IMR-90 (cell line): ENCODE data around the gene MNAT1. TPM values are rescaled to one million over a fixed set of nuclear protein-coding genes. Genes with fewer than 3 reads are reported as not detected.

Experiments used
- ATAC-seq: fragments of 200-7000 bp; cut with Tn5 transposase; 2 replicates; pipeline ENCODE4 v1.9.1; 2020; ENCODE audit warnings: low read depth, mild to moderate bottlenecking, moderate library complexity
- BruUV-seq: library from RNA; stranded (reverse); fragments of 400-500 nt; replicated peaks from 2 replicates; lab custom pipeline; 2021; lab: Mats Ljungman, UMichigan
- CTCF ChIA-PET: fragments of 300-600 bp; formaldehyde crosslinking; extraction: SDS; loops from one replicate; lab custom pipeline; 2021; ENCODE audit warnings: antibody characterized with exemption; lab: Yijun Ruan, JAX
- POLR2A ChIA-PET: fragments of 300-600 bp; sonication (Branson Sonifier 250); formaldehyde crosslinking; loops from one replicate; lab custom pipeline; 2022; ENCODE audit warnings: antibody characterized with exemption; ENCODE audit not compliant: unreplicated experiment; lab: Charles Lee
- DNase-seq: peaks from one replicate; pipeline ENCODE4 v3.0.0; 2013
- H2AFZ ChIP-seq: replicated peaks from 2 replicates; pipeline ENCODE3; 2013; ENCODE audit warnings: low read length, mild to moderate bottlenecking; ENCODE audit not compliant: poor library complexity
- H2AK5ac ChIP-seq: 2 replicates; pipeline ENCODE4 v1.6.1; 2013; ENCODE audit warnings: low read depth, low read length, inconsistent platforms
- H2AK9ac ChIP-seq: replicated peaks from 2 replicates; pipeline ENCODE3; 2013; ENCODE audit warnings: mild to moderate bottlenecking, low read depth, low read length, moderate library complexity; ENCODE audit not compliant: poor library complexity
- H2BK120ac ChIP-seq: 2 replicates; pipeline ENCODE4 v1.6.1; 2013; ENCODE audit warnings: low read depth, low read length, inconsistent platforms
- H2BK15ac ChIP-seq: 3 replicates; pipeline ENCODE4 v1.6.1; 2013; ENCODE audit warnings: low read depth, low read length, inconsistent platforms
- H2BK20ac ChIP-seq: 2 replicates; pipeline ENCODE4 v1.6.1; 2013; ENCODE audit warnings: low read depth, mild to moderate bottlenecking, inconsistent platforms, low read length, moderate library complexity
- H2BK5ac ChIP-seq: 2 replicates; pipeline ENCODE4 v1.6.1; 2013; ENCODE audit warnings: mild to moderate bottlenecking, low read depth, low read length, inconsistent platforms; ENCODE audit not compliant: poor library complexity, severe bottlenecking
- H3K14ac ChIP-seq: replicated peaks from 2 replicates; pipeline ENCODE4 v1.6.1; 2013; ENCODE audit warnings: low read depth, low read length, inconsistent platforms
- H3K18ac ChIP-seq: 2 replicates; pipeline ENCODE4 v1.6.1; 2013; ENCODE audit warnings: low read depth, low read length, control low read depth
- H3K23ac ChIP-seq: 2 replicates; pipeline ENCODE4 v1.6.1; 2013; ENCODE audit warnings: low read depth, low read length, inconsistent platforms
- H3K27ac ChIP-seq: 2 replicates; pipeline ENCODE4 v1.5.1; 2013; ENCODE audit warnings: mild to moderate bottlenecking, control low read depth, low read length; ENCODE audit not compliant: insufficient read depth
- H3K27me3 ChIP-seq: 2 replicates; pipeline ENCODE4 v1.6.1; 2013; ENCODE audit warnings: low read length; ENCODE audit not compliant: control insufficient read depth, insufficient read depth
- H3K36me3 ChIP-seq: 2 replicates; pipeline ENCODE4 v1.6.1; 2013; ENCODE audit warnings: low read length, mixed read lengths; ENCODE audit not compliant: control insufficient read depth, insufficient read depth
- H3K4ac ChIP-seq: 2 replicates; pipeline ENCODE4 v1.6.1; 2013; ENCODE audit warnings: low read depth, low read length, inconsistent platforms
- H3K4me1 ChIP-seq: 2 replicates; pipeline ENCODE4 v1.6.1; 2013; ENCODE audit warnings: low read length, mixed read lengths; ENCODE audit not compliant: control insufficient read depth, insufficient read depth
- H3K4me2 ChIP-seq: 2 replicates; pipeline ENCODE4 v1.6.1; 2013; ENCODE audit warnings: low read depth, mild to moderate bottlenecking, control low read depth, low read length, moderate library complexity
- H3K4me3 ChIP-seq: 2 replicates; pipeline ENCODE4 v1.5.1; 2013; ENCODE audit warnings: low read depth, mild to moderate bottlenecking, control low read depth, low read length, moderate library complexity; ENCODE audit not compliant: insufficient read depth
- H3K56ac ChIP-seq: 2 replicates; pipeline ENCODE4 v1.6.1; 2013; ENCODE audit warnings: low read length, inconsistent platforms; ENCODE audit not compliant: insufficient read depth; ENCODE audit errors: extremely low read depth
- H3K79me1 ChIP-seq, 2 experiments: 2 replicates each; pipeline ENCODE4 v1.6.1; 2013; ENCODE audit warnings: low read length in 2 of 2, inconsistent platforms in 1 of 2, low read depth in 1 of 2
- H3K9ac ChIP-seq: 2 replicates; pipeline ENCODE4 v1.6.1; 2013; ENCODE audit warnings: low read depth, low read length, control low read depth
- H3K9me1 ChIP-seq: 2 replicates; pipeline ENCODE4 v1.6.1; 2013; ENCODE audit warnings: low read length, inconsistent platforms; ENCODE audit not compliant: insufficient read depth
- H3K9me3 ChIP-seq: 2 replicates; pipeline ENCODE4 v1.6.1; 2013; ENCODE audit warnings: low read length; ENCODE audit not compliant: control insufficient read depth, insufficient read depth
- H4K20me1 ChIP-seq: 2 replicates; pipeline ENCODE4 v1.6.1; 2013; ENCODE audit warnings: low read length, inconsistent platforms; ENCODE audit not compliant: insufficient read depth
- H4K5ac ChIP-seq: 2 replicates; pipeline ENCODE4 v1.6.1; 2013; ENCODE audit warnings: mild to moderate bottlenecking, low read depth, low read length, control low read depth
- H4K8ac ChIP-seq, 2 experiments: 2 replicates each; pipeline ENCODE4 v1.6.1; 2013; ENCODE audit warnings: low read depth in 2 of 2, low read length in 2 of 2, control low read depth in 1 of 2, inconsistent platforms in 1 of 2
- H4K91ac ChIP-seq: 2 replicates; pipeline ENCODE4 v1.6.1; 2013; ENCODE audit warnings: low read depth, low read length, inconsistent platforms; ENCODE audit not compliant: insufficient read depth
- CEBPB ChIP-seq: IDR thresholded peaks from 2 replicates; pipeline ENCODE4 v1.6.1; 2012; ENCODE audit warnings: low read depth, low read length, improper control_type of control experiment
- CHD1 ChIP-seq: IDR thresholded peaks from 2 replicates; pipeline ENCODE4 v1.6.1; 2012; ENCODE audit warnings: low read depth, low read length, improper control_type of control experiment
- FOS ChIP-seq: fragments of 150-350 bp; IDR thresholded peaks from 2 replicates; pipeline ENCODE4 v1.6.1; 2016; ENCODE audit warnings: low read depth, low read length
- MAFK ChIP-seq: IDR thresholded peaks from 2 replicates; pipeline ENCODE4 v1.6.1; 2012; ENCODE audit warnings: low read depth, low read length, improper control_type of control experiment
- MXI1 ChIP-seq: IDR thresholded peaks from 2 replicates; pipeline ENCODE4 v1.6.1; 2012; ENCODE audit warnings: low read depth, mild to moderate bottlenecking, low read length, moderate library complexity, borderline replicate concordance
- NFE2L2 ChIP-seq: fragments of 150-350 bp; IDR thresholded peaks from 2 replicates; pipeline ENCODE4 v1.6.1; 2016; ENCODE audit warnings: low read depth, mild to moderate bottlenecking, low read length
- POLR2A ChIP-seq: IDR thresholded peaks from 2 replicates; pipeline ENCODE4 v1.6.1; 2012; ENCODE audit warnings: mild to moderate bottlenecking, low read depth, low read length
- RAD21 ChIP-seq: IDR thresholded peaks from 2 replicates; pipeline ENCODE4 v1.6.1; 2012; ENCODE audit warnings: low read length, improper control_type of control experiment
- RCOR1 ChIP-seq: IDR thresholded peaks from 2 replicates; pipeline ENCODE4 v1.6.1; 2012; ENCODE audit warnings: mild to moderate bottlenecking, low read length, improper control_type of control experiment; ENCODE audit not compliant: insufficient replicate concordance
- SMC3 ChIP-seq: fragments of 150-350 bp; IDR thresholded peaks from 2 replicates; pipeline ENCODE4 v1.6.1; 2016; ENCODE audit warnings: low read depth, mild to moderate bottlenecking, antibody characterized with exemption, low read length, moderate library complexity
- WGBS, 2 experiments: methylation state at CpG; one replicate each; pipeline versions ENCODE4 v1.1.5 to v1.1.7; 2013; ENCODE audit warnings: missing lambda C conversion rate in 2 of 2; ENCODE audit not compliant: insufficient read length in 1 of 2; ENCODE audit errors: extremely low coverage in 2 of 2; 5-methylcytosine and 5-hydroxymethylcytosine counted together
- dilution Hi-C: fragments of 300-500 bp; cut with HindIII; formaldehyde crosslinking; loops from one replicate; pipeline ENCODE4 v1.14.3; 2018; ENCODE audit warnings: low sequenced_read_pairs; ENCODE audit not compliant: unreplicated experiment
- in situ Hi-C: fragments of 300-500 bp; cut with MboI; formaldehyde crosslinking; loops from 3 replicates; pipeline ENCODE4 v1.14.3; 2019; ENCODE audit warnings: low sequenced_read_pairs, inconsistent platforms, mixed read lengths
- intact Hi-C: fragments of 100-400 bp; cut with micrococcal nuclease; formaldehyde crosslinking; loops from 2 replicates; pipeline ENCODE4 v1.10.0; 2022
- polyA plus RNA-seq, 3 experiments: library from polyadenylated mRNA; depleted of rRNA; stranded (reverse); fragments of >200 nt; gene quantifications; 2 replicates each; pipeline ENCODE4 v1.2.3, GENCODE V29; 2012; ENCODE audit warnings: low replicate concordance in 1 of 3
- total RNA-seq: library from RNA; depleted of rRNA; stranded (reverse); fragments of >200 nt; gene quantifications from 2 replicates; pipeline ENCODE4 v1.2.3, GENCODE V29; 2012
- TF ChIP-seq, protein P1 (sequence below): fragments of 150-350 bp; IDR thresholded peaks from 2 replicates; pipeline ENCODE4 v1.6.1; 2017; ENCODE audit warnings: mild to moderate bottlenecking, antibody characterized with exemption, low read length, low read depth

MNAT1 gene
- total and polyA plus RNA-seq, 2 of the 4 experiments (the other 2 are of a cell fraction) = 48.2 to 53.0 TPM

DNA sequence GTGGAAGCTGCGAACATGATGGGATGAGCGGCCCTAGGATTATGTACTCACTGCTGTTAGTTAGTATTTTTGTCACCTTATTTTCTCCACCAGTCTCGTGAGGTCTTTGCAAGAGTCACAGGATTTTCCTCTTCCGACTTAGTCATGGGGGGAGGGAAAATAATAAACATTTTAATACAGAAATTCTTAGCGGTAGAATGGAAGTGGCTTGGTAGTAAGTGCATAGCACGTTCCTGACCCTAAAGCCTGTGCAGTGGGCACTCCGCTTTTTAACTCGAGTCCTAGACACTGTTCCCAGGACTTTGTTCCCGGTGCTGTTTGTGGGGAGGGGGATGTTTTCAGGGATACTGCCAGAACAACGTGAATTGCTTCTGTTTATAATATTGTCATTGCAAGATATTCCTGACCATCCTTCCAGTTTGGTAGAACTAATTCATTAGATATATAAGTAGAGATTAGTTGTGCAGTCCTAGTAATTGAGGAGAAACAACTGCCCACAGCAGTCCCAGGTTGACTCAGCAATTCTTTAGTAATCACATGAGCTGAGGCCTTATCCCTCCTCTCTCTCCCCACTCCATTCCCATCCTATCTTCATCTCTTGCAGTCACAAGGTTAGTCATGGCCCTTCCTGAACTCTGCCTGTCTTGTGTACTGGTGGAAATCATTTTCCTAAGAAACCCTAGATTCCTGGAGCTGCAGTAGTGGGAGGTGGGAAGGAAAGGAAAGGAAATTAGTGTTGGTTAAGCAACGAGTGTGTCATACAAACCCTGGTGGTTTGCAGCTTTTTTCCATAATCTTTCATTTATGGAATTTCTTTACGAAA is 247.3 kb downstream of the MNAT1 start (continued):
- TF ChIP-seq, protein P1, sequence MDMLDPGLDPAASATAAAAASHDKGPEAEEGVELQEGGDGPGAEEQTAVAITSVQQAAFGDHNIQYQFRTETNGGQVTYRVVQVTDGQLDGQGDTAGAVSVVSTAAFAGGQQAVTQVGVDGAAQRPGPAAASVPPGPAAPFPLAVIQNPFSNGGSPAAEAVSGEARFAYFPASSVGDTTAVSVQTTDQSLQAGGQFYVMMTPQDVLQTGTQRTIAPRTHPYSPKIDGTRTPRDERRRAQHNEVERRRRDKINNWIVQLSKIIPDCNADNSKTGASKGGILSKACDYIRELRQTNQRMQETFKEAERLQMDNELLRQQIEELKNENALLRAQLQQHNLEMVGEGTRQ = peak; percentile 73
- peak; percentile 82 for TF ChIP-seq NFE2L2
- peak; percentile 76 for TF ChIP-seq CEBPB

DNA sequence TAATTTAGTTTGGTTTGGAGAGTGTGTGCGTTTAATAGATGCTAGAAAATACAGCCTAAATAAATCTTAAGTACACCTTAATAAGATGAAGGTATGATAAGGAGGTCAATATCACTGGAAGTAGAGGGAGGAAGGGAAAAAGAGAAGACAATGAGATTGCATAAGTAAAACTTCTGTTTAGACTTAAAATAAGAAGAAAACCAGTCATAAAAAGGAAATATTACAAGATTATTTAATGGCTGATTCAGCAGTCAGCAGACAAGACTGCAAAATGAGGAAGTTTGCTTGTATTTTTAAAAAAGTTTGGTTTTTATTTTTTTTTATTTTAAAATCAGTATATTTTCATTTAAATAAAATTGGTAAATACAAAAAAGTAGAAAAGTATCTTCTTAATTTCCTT is 249.6 kb downstream of the MNAT1 start:
- DNase-seq = no peak
- no peaks in the 10 kb centered on the region for H3K9me3 ChIP-seq
- no peak overlapping the region for H3K18ac ChIP-seq
- no peak overlapping the region for H2BK20ac ChIP-seq
- peaks cover 14% of the 10 kb centered on the region for H3K36me3 ChIP-seq
- H2AK9ac ChIP-seq = no peak overlapping the region
- no peak overlapping the region for H4K91ac ChIP-seq
- no peak overlapping the region for H2BK5ac ChIP-seq
- BruUV-seq = no TSS peak
- H4K8ac ChIP-seq = no peak overlapping the region
- no peaks in the 10 kb centered on the region for H4K20me1 ChIP-seq
- no peak overlapping the region for H3K14ac ChIP-seq
- dilution Hi-C loops = no loop called here
- H2AK5ac ChIP-seq = no peak overlapping the region
- H3K4me1 ChIP-seq = no peaks in the 10 kb centered on the region; the same call in 1 of the 2 replicates
- H4K5ac ChIP-seq = no peak overlapping the region
- H3K9ac ChIP-seq = no peak overlapping the region
- in situ Hi-C loops = loop anchor here (5.0 to 25.0 kb wide), 3 partner anchors 262 to 347 kb away; partner anchors contain the start of genes SIX1 and SIX4
- no peak overlapping the region for H3K27ac ChIP-seq
- intact Hi-C loops = loop anchor here (5.0 kb wide), 2 partner anchors 43 to 118 kb away; no protein-coding TSS in a partner anchor
- no peak overlapping the region for H3K23ac ChIP-seq
- POLR2A ChIA-PET = no interaction called here
- H3K4me3 ChIP-seq = no peak overlapping the region
- peaks cover 16 to 61% of the 10 kb centered on the region in 2 experiments for H3K79me1 ChIP-seq
- ATAC-seq = no peak
- CTCF ChIA-PET = no interaction called here
- no peak overlapping the region for H2BK15ac ChIP-seq
- H3K9me1 ChIP-seq = peaks cover 3% of the 10 kb centered on the region; the same call in 1 of the 2 replicates
- TF ChIP-seq MAFK (no peak), RCOR1 (no peak), SMC3 (no peak), FOS (no peak), POLR2A (no peak), MXI1 (no peak), CHD1 (no peak), RAD21 (no peak)
- H3K4me2 ChIP-seq = no peak overlapping the region
- no peak overlapping the region for H2AFZ ChIP-seq
- no CpG with 5 or more reads among the region's 1 CpG for WGBS, 2 experiments
- H2BK120ac ChIP-seq = no peak overlapping the region
- H3K27me3 ChIP-seq = no peaks in the 10 kb centered on the region
- no peak overlapping the region for H3K4ac ChIP-seq
- no peak overlapping the region for H3K56ac ChIP-seq
